Sigmoid colon (tissue), 7 donors: ENCODE measurements around the gene FOXN1. TPM values are rescaled to one million over a fixed set of nuclear protein-coding genes. Genes with fewer than 3 reads are reported as not detected.

Source experiments
- DNase-seq: peaks from one replicate; pipeline ENCODE4 v3.0.0-alpha.2; 2019
- H3K27ac ChIP-seq, 4 donors: fragments of 200-600 bp; sonication (generic); one replicate each; pipeline ENCODE4 v1.5.1; 2016 to 2019; ENCODE audit warnings: mild to moderate bottlenecking in 1 of 4
- H3K27me3 ChIP-seq, 3 donors: fragments of 200-600 bp; sonication (generic); one replicate each; pipeline ENCODE4 v1.5.1; 2019; ENCODE audit warnings: mild to moderate bottlenecking in 1 of 3
- H3K36me3 ChIP-seq, 4 donors: fragments of 200-600 bp; sonication (generic); one replicate each; pipeline ENCODE4 v1.5.1; 2016 to 2019
- H3K4me1 ChIP-seq, 4 donors: fragments of 200-600 bp; sonication (generic); one replicate each; pipeline ENCODE4 v1.5.1; 2017 to 2019
- H3K4me3 ChIP-seq, 4 donors: fragments of 200-600 bp; sonication (generic); one replicate each; pipeline ENCODE4 v1.5.1; 2017 to 2019; ENCODE audit warnings: mild to moderate bottlenecking in 2 of 4, moderate library complexity in 1 of 4
- H3K9me3 ChIP-seq, 4 donors: fragments of 200-600 bp in 3 of 4; sonication (generic) in 3 of 4; one replicate each; pipeline versions ENCODE4 v1.5.1 to v1.6.1; 2013 to 2019
- CTCF ChIP-seq, 4 experiments: fragments of 450-650 bp in 3 of 4; fragments of 200-600 bp in 1 of 4; IDR thresholded peaks; one replicate each; pipeline ENCODE4 v1.5.1; 2016 to 2019; ENCODE audit warnings: antibody characterized with exemption in 4 of 4, mild to moderate bottlenecking in 3 of 4, moderate library complexity in 2 of 4
- EP300 ChIP-seq, 4 donors: sonication (generic); formaldehyde crosslinking; IDR thresholded peaks; one replicate each; pipeline ENCODE4 v1.6.1; 2017; ENCODE audit warnings: antibody characterized with exemption in 4 of 4
- POLR2A ChIP-seq, 2 donors: fragments of 450-650 bp; IDR thresholded peaks; one replicate each; pipeline ENCODE4 v1.6.1; 2016; ENCODE audit warnings: antibody characterized with exemption in 2 of 2, mild to moderate bottlenecking in 2 of 2, moderate library complexity in 2 of 2
- POLR2AphosphoS5 ChIP-seq, 4 donors: sonication (generic); formaldehyde crosslinking; IDR thresholded peaks; one replicate each; pipeline ENCODE4 v1.6.1; 2017; ENCODE audit warnings: antibody characterized with exemption in 4 of 4
- WGBS, 2 donors: extraction: QIAGEN DNeasy Blood & Tissue Kit; methylation state at CpG; one replicate each; pipeline ENCODE4 v1.1.7; 2013; 5-methylcytosine and 5-hydroxymethylcytosine counted together
- intact Hi-C: fragments of 100-400 bp; cut with DNase I; formaldehyde crosslinking; loops from one replicate; pipeline ENCODE4 v1.15.1; 2023
- polyA plus RNA-seq, 3 donors: library from polyadenylated mRNA; stranded (reverse); fragments of 200-250 nt; gene quantifications; one replicate each; pipeline ENCODE4 v1.2.3, GENCODE V29; 2013
- total RNA-seq, 4 donors: library from RNA; depleted of rRNA; stranded (reverse); fragments of >200 nt; gene quantifications; one replicate each; pipeline ENCODE4 v1.1.0, GENCODE V29; 2016
- donor health status: healthy with polysubstance abuse.
- donor health status: Bipolar disorder and iron deficiency.
- donor health status: healthy.

Gene FOXN1
- total and polyA plus RNA-seq, 7 donors, result 0.23 to 0.60 (median 0.38) TPM; not detected in 4

DNA sequence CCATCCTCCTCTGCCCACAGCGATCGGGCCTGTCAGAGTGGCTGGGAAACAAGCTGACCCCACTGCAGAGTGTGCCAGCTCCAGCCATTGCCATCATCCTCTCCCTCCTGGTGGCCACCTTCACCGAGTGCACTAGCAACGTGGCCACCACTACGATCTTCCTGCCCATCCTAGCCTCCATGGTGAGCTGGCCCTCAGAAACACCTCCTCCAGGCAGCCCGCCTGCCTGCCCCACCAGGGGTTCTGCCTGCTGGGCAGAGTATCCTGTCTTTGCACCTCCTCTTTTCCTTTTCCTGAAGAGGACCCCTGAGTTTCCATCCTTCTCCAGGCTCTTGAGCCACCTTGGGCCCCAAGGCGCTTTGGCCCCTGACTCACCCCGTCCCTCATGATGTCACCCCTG, 10.5 kb upstream of the FOXN1 start:
- H3K27ac ChIP-seq, result no peak overlapping the region
- H3K4me1 ChIP-seq, result no peaks in the 10 kb centered on the region
- H3K27me3 ChIP-seq, result peaks cover 0 to 8% (median 0%) of the 10 kb centered on the region in 3 donors
- 93 to 96% methylated on average over 8 of the region's 8 CpGs for WGBS, 2 donors
- no peak overlapping the region for H3K4me3 ChIP-seq
- TF ChIP-seq CTCF (IDR thresholded peaks at IDR 0.05) (no peak), POLR2AphosphoS5 (IDR thresholded peaks at IDR 0.05) (no peak), EP300 (IDR thresholded peaks at IDR 0.05) (no peak), POLR2A (IDR thresholded peaks at IDR 0.05) (no peak)
- no peak for DNase-seq
- H3K36me3 ChIP-seq, result no peaks in the 10 kb centered on the region
- H3K9me3 ChIP-seq, result no peaks in the 10 kb centered on the region
- intact Hi-C loops, result no loop called here

DNA sequence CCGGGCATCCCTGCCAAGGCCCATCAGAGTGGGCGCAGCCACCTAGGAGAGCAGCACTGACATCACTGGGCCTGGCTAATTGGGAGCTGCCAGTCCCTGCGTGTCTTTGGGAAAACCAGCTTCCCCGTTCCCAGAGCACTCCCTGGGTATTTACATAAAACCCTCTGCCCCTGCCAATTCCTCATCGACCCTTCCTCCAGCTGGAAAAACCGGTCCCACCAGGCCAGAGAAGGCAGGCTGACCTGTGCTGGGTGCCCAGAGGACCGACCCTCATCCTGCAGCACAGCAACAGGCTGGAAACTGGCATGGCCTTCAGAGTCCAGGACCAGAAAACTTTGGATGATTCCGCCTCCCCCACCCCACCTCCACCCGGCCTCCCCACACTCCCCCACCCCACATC, 8.2 kb upstream of the FOXN1 start:
- H3K36me3 ChIP-seq, result no peaks in the 10 kb centered on the region
- no peaks in the 10 kb centered on the region for H3K9me3 ChIP-seq
- H3K27me3 ChIP-seq, result peaks cover 0 to 8% (median 0%) of the 10 kb centered on the region in 3 donors
- intact Hi-C loops, result no loop called here
- TF ChIP-seq CTCF (IDR thresholded peaks at IDR 0.05) (no peak), POLR2A (IDR thresholded peaks at IDR 0.05) (no peak), POLR2AphosphoS5 (IDR thresholded peaks at IDR 0.05) (no peak), EP300 (IDR thresholded peaks at IDR 0.05) (no peak)
- 14 to 54% methylated on average over 9 of the region's 9 CpGs for WGBS, 2 donors
- no peak overlapping the region for H3K4me3 ChIP-seq
- H3K4me1 ChIP-seq, result no peaks in the 10 kb centered on the region
- H3K27ac ChIP-seq, result no peak overlapping the region
- DNase-seq, result no peak

DNA sequence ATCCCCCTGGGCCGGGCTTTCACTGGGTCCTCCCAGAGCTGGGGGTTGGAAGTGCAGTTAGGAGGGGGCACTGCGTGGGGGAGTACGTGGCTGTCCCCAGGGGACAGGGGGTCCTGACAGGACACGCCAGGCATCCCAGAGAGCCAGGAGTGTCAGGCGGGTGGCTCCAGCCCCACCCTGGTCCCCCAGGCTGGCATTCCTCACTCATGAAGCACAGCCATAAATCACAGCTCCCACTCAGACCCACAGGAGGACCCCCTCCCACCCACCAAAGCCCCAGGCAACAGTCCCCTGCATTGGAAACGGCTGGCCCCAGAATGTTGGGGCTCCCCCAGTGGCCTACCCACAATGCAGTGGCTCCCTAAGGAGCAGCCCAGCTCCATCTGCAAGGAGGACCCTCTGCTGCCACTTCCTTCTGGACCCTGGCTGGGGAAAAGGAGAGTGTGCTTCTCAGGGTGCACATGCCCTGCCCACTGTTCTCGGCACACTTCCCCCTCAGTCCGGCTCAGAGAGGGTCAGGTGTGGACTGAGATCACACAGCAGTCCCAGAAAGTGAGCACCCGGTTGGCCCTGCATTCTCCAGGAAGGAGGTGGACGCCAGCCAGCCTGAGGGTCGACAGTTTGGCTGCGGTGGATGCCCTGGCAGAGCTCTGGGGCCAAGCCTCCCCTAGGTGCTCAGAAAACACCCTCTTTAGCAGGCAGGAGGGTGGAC, 7.3 kb upstream of the FOXN1 start:
- WGBS, 2 donors, result 29 to 62% methylated on average over 12 of the region's 12 CpGs
- Histone ChIP-seq H3K27ac (no peak overlapping the region), H3K36me3 (no peaks in the 10 kb centered on the region), H3K4me3 (no peak overlapping the region), H3K4me1 (no peaks in the 10 kb centered on the region), H3K27me3 (peaks cover 0 to 8% (median 0%) of the 10 kb centered on the region in 3 donors), H3K9me3 (no peaks in the 10 kb centered on the region)
- DNase-seq, result no peak
- TF ChIP-seq EP300 (IDR thresholded peaks at IDR 0.05) (no peak), CTCF (IDR thresholded peaks at IDR 0.05) (no peak), POLR2AphosphoS5 (IDR thresholded peaks at IDR 0.05) (no peak), POLR2A (IDR thresholded peaks at IDR 0.05) (no peak)
- intact Hi-C loops, result no loop called here

- no peak overlapping the region for H3K4me3 ChIP-seq
- intact Hi-C loops, result no loop called here
- peaks cover 0 to 8% (median 0%) of the 10 kb centered on the region in 3 donors for H3K27me3 ChIP-seq
- H3K27ac ChIP-seq, result no peak overlapping the region
- DNase-seq, result no peak
- no peaks in the 10 kb centered on the region for H3K4me1 ChIP-seq
- 19 to 68% methylated on average over 9 of the region's 9 CpGs for WGBS, 2 donors
- no peak for TF ChIP-seq CTCF (IDR thresholded peaks at IDR 0.05)
- TF ChIP-seq POLR2A (IDR thresholded peaks at IDR 0.05), result no peak
- no peak for TF ChIP-seq EP300 (IDR thresholded peaks at IDR 0.05)
- no peaks in the 10 kb centered on the region for H3K9me3 ChIP-seq
- no peaks in the 10 kb centered on the region for H3K36me3 ChIP-seq
These were observed 6.8 kb upstream of the FOXN1 start for GRCh38 chr17:28499364-28499664.
